Inflammatory macrophage treated with lipopolysaccharide for 4 hours (primary cell): ENCODE measurements around the gene TESPA1.
"Not testable (repeated sequence)": the region's sequence is repeated elsewhere in the genome, so short reads cannot be mapped to it uniquely, and the experiment has no call there.

Experiments
- DNase-seq: peaks from one replicate; pipeline ENCODE4 v3.0.0-alpha.2; 2020

The TESPA1 gene

GRCh38 chr12:54943292-54943691 is 41.3 kb downstream of the TESPA1 start:
- not testable (repeated sequence) for DNase-seq

GRCh38 chr12:54941659-54942058 is 42.9 kb downstream of the TESPA1 start:
- DNase-seq, result no peak

- no peak for DNase-seq
These were observed 43.7 kb downstream of the TESPA1 start for GRCh38 chr12:54940727-54941315.

GRCh38 chr12:54937929-54938328 is 46.6 kb downstream of the TESPA1 start:
- no peak for DNase-seq

GRCh38 chr12:54937376-54937775 is 47.2 kb downstream of the TESPA1 start:
- no peak for DNase-seq

- no peak for DNase-seq
These were observed 47.8 kb downstream of the TESPA1 start for GRCh38 chr12:54936736-54937135.

- DNase-seq, result peak; percentile 83
These were observed 49.2 kb downstream of the TESPA1 start for GRCh38 chr12:54935235-54935951.

GRCh38 chr12:54934419-54934818 is 50.1 kb downstream of the TESPA1 start:
- no peak for DNase-seq

GRCh38 chr12:54933376-54933775 is 51.2 kb downstream of the TESPA1 start:
- DNase-seq, result peak; percentile 57

- DNase-seq, result no peak
These were observed 51.9 kb downstream of the TESPA1 start for GRCh38 chr12:54932691-54933090.

GRCh38 chr12:54932038-54932437 is 52.5 kb downstream of the TESPA1 start:
- no peak for DNase-seq

GRCh38 chr12:54929998-54930397 is 54.6 kb downstream of the TESPA1 start:
- no peak for DNase-seq

GRCh38 chr12:54926246-54926645 is 58.3 kb downstream of the TESPA1 start:
- no peak for DNase-seq

- DNase-seq, result no peak
These were observed 59.4 kb downstream of the TESPA1 start for GRCh38 chr12:54924972-54925707.

GRCh38 chr12:54917001-54917488 is 67.5 kb downstream of the TESPA1 start:
- no peak for DNase-seq
